HG02884 (cell line): ENCODE results near the gene ZC3HAV1.
"Not testable (repeated sequence)": the region's sequence is repeated elsewhere in the genome, so short reads cannot be mapped to it uniquely, and the experiment has no call there.

ENCODE experiments used
- ATAC-seq: cut with Tn5 transposase; IDR thresholded peaks from one replicate; pipeline ENCODE4 v1.9.1; 2021; ENCODE audit warnings: mild to moderate bottlenecking, moderate library complexity; ENCODE audit not compliant: unreplicated experiment

ZC3HAV1 gene

GRCh38 chr7:139109188-139109982 is at the start of gene ZC3HAV1:
Gene ZC3HAV1 (minus strand): TSS chr7:139109720. CDS start chr7:139109331, 389 bp downstream.
- peak; percentile 66 for ATAC-seq

- no peak for ATAC-seq
Observed at GRCh38 chr7:139153832-139154231, 44.3 kb upstream of the ZC3HAV1 start.

- ATAC-seq = no peak
Observed at GRCh38 chr7:139152149-139152548, 42.6 kb upstream of the ZC3HAV1 start.

GRCh38 chr7:139139150-139139549 is 29.6 kb upstream of the ZC3HAV1 start:
- ATAC-seq = no peak

- ATAC-seq = peak; percentile 97
Observed at GRCh38 chr7:139133335-139134139, 24.0 kb upstream of the ZC3HAV1 start.

- no peak for ATAC-seq
Observed at GRCh38 chr7:139132887-139133286, 23.4 kb upstream of the ZC3HAV1 start.

GRCh38 chr7:139131601-139132041 is 22.1 kb upstream of the ZC3HAV1 start:
- ATAC-seq = no peak

GRCh38 chr7:139129814-139130213 is 20.3 kb upstream of the ZC3HAV1 start:
- not testable (repeated sequence) for ATAC-seq

- ATAC-seq = no peak
Observed at GRCh38 chr7:139127648-139128047, 18.1 kb upstream of the ZC3HAV1 start.

- no peak for ATAC-seq
Observed at GRCh38 chr7:139125657-139126056, 16.1 kb upstream of the ZC3HAV1 start.

GRCh38 chr7:139124995-139125394 is 15.5 kb upstream of the ZC3HAV1 start:
- ATAC-seq = not testable (repeated sequence)

GRCh38 chr7:139124084-139124914 is 14.8 kb upstream of the ZC3HAV1 start:
- ATAC-seq = peak; percentile 89

GRCh38 chr7:139119486-139119849 is 9.9 kb upstream of the ZC3HAV1 start:
- no peak for ATAC-seq

GRCh38 chr7:139118805-139119485 is 9.4 kb upstream of the ZC3HAV1 start:
- peak; percentile 74 for ATAC-seq

GRCh38 chr7:139118234-139118804 is 8.8 kb upstream of the ZC3HAV1 start:
- ATAC-seq = peak; percentile 78

GRCh38 chr7:139117599-139118233 is 8.2 kb upstream of the ZC3HAV1 start:
- no peak for ATAC-seq

- ATAC-seq = no peak
Observed at GRCh38 chr7:139116999-139117398, 7.5 kb upstream of the ZC3HAV1 start.

- no peak for ATAC-seq
Observed at GRCh38 chr7:139115104-139115503, 5.6 kb upstream of the ZC3HAV1 start.

- no peak for ATAC-seq
Observed at GRCh38 chr7:139114585-139114984, 5.1 kb upstream of the ZC3HAV1 start.

- ATAC-seq = no peak
Observed at GRCh38 chr7:139114018-139114417, 4.5 kb upstream of the ZC3HAV1 start.
